ENCODE results near the gene GNS.
"Not testable (repeated sequence)": the region's sequence is repeated elsewhere in the genome, so short reads cannot be mapped to it uniquely, and the experiment has no call there.

The GNS gene

GRCh38 chr12:64696080-64696741, 63.0 kb downstream of the GNS start:
- no peak for DNase-seq (ENCODE audit: low read depth in 2 of 2)

GRCh38 chr12:64695550-64695949, 63.7 kb downstream of the GNS start:
- DNase-seq (ENCODE audit: low read depth in 2 of 2) = no peak

GRCh38 chr12:64694130-64695040, 64.8 kb downstream of the GNS start:
- DNase-seq (ENCODE audit: low read depth in 2 of 2) = no peak

- DNase-seq (ENCODE audit: low read depth in 2 of 2) = no peak
These were observed 67.2 kb downstream of the GNS start for GRCh38 chr12:64691795-64692583.

GRCh38 chr12:64691227-64691794, 67.9 kb downstream of the GNS start:
- no peak for DNase-seq (ENCODE audit: low read depth in 2 of 2)

GRCh38 chr12:64690236-64690635, 69.0 kb downstream of the GNS start:
- not testable (repeated sequence) for DNase-seq (ENCODE audit: low read depth in 2 of 2)

GRCh38 chr12:64688715-64689114, 70.5 kb downstream of the GNS start:
- DNase-seq (ENCODE audit: low read depth in 2 of 2) = no peak

GRCh38 chr12:64688219-64688618, 71.0 kb downstream of the GNS start:
- DNase-seq (ENCODE audit: low read depth in 2 of 2) = no peak

- DNase-seq (ENCODE audit: low read depth in 2 of 2) = no peak
These were observed 71.4 kb downstream of the GNS start for GRCh38 chr12:64687816-64688215.

- no peak for DNase-seq (ENCODE audit: low read depth in 2 of 2)
These were observed 73.6 kb downstream of the GNS start for GRCh38 chr12:64685605-64686004.

GRCh38 chr12:64685050-64685449, 74.2 kb downstream of the GNS start:
- no peak for DNase-seq (ENCODE audit: low read depth in 2 of 2)

- no peak for DNase-seq (ENCODE audit: low read depth in 2 of 2)
These were observed 75.2 kb downstream of the GNS start for GRCh38 chr12:64683816-64684543.

- DNase-seq (ENCODE audit: low read depth in 2 of 2) = no peak
These were observed 76.5 kb downstream of the GNS start for GRCh38 chr12:64682572-64683277.

- no peak for DNase-seq (ENCODE audit: low read depth in 2 of 2)
These were observed 77.8 kb downstream of the GNS start for GRCh38 chr12:64681200-64682052.

GRCh38 chr12:64680235-64680634, 79.0 kb downstream of the GNS start:
- no peak for DNase-seq (ENCODE audit: low read depth in 2 of 2)

- peak in 1 of 2 donors; percentile 35 for DNase-seq (ENCODE audit: low read depth in 2 of 2)
These were observed 79.7 kb downstream of the GNS start for GRCh38 chr12:64679487-64680001.

- no peak for DNase-seq (ENCODE audit: low read depth in 2 of 2)
These were observed 80.4 kb downstream of the GNS start for GRCh38 chr12:64678835-64679234.

- no peak for DNase-seq (ENCODE audit: low read depth in 2 of 2)
These were observed 81.0 kb downstream of the GNS start for GRCh38 chr12:64678248-64678647.

GRCh38 chr12:64675795-64676194, 83.4 kb downstream of the GNS start:
- no peak for DNase-seq (ENCODE audit: low read depth in 2 of 2)
